ENCODE data around the gene AHCYL2.

GRCh38 chr7:129240119-129240820 is 15.4 kb downstream of the AHCYL2 start:
- TF ChIP-seq POLR2A (IDR thresholded peaks at IDR 0.05; ENCODE audit: low read depth, low read length) (no peak), POLR2AphosphoS5 (IDR thresholded peaks at IDR 0.05; ENCODE audit: low read depth, low read length) (no peak), TAF1 (IDR thresholded peaks at IDR 0.05; ENCODE audit: borderline replicate concordance, low read depth, low read length) (no peak)
